ENCODE data around the gene PRPF40B. TPM values are rescaled to one million over a fixed set of nuclear protein-coding genes. Genes with fewer than 3 reads are reported as not detected.

The PRPF40B gene
- total RNA-seq, 2 donors from 2014 or later: 21.9 to 31.4 TPM

- H3K4me1 ChIP-seq (ENCODE audit: control insufficient read depth in 1 of 2, low read depth in 2 of 2): peaks cover 32 to 61% of the 10 kb centered on the region in 2 donors
- no peaks in the 10 kb centered on the region for H3K9me3 ChIP-seq
- H3K27ac ChIP-seq: no peak overlapping the region
- TF ChIP-seq CTCF (IDR thresholded peaks at IDR 0.05): no peak
- ATAC-seq (ENCODE audit: insufficient number of reproducible peaks, low FRiP score, low read depth) (no peak), DNase-seq (ENCODE audit: low spot score) (no peak)
- no peaks in the 10 kb centered on the region for H3K27me3 ChIP-seq (replicated peaks; ENCODE audit: insufficient read depth)
- H3K4me3 ChIP-seq: no peak overlapping the region
- no peaks in the 10 kb centered on the region for H3K36me3 ChIP-seq
Measured at GRCh38 chr12:49666176-49666575, 42.8 kb downstream of the PRPF40B start.

- H3K9me3 ChIP-seq: no peaks in the 10 kb centered on the region
- no peak for ATAC-seq (ENCODE audit: insufficient number of reproducible peaks, low FRiP score, low read depth)
- no peak for TF ChIP-seq CTCF (IDR thresholded peaks at IDR 0.05)
- no peaks in the 10 kb centered on the region for H3K36me3 ChIP-seq
- peaks cover 37 to 61% of the 10 kb centered on the region in 2 donors for H3K4me1 ChIP-seq (ENCODE audit: control insufficient read depth in 1 of 2, low read depth in 2 of 2)
- H3K4me3 ChIP-seq: no peak overlapping the region
- no peaks in the 10 kb centered on the region for H3K27me3 ChIP-seq (replicated peaks; ENCODE audit: insufficient read depth)
- no peak overlapping the region for H3K27ac ChIP-seq
- DNase-seq (ENCODE audit: low spot score): no peak
Measured at GRCh38 chr12:49667325-49668090, 44.1 kb downstream of the PRPF40B start.

GRCh38 chr12:49669796-49670195, 46.4 kb downstream of the PRPF40B start:
- TF ChIP-seq CTCF (IDR thresholded peaks at IDR 0.05): no peak
- Histone ChIP-seq H3K27ac (peak overlapping the region in 1 of 2 donors; percentile 89), H3K27me3 (replicated peaks; ENCODE audit: insufficient read depth) (no peaks in the 10 kb centered on the region), H3K36me3 (no peaks in the 10 kb centered on the region), H3K4me1 (ENCODE audit: control insufficient read depth in 1 of 2, low read depth in 2 of 2) (peaks cover 39 to 61% of the 10 kb centered on the region in 2 donors), H3K4me3 (no peak overlapping the region), H3K9me3 (no peaks in the 10 kb centered on the region)
- no peak for ATAC-seq (ENCODE audit: insufficient number of reproducible peaks, low FRiP score, low read depth)
- DNase-seq (ENCODE audit: low spot score): no peak

- H3K27ac ChIP-seq: peak overlapping the region; percentile 89 to 91
- DNase-seq (ENCODE audit: low spot score) (no peak), ATAC-seq (ENCODE audit: insufficient number of reproducible peaks, low FRiP score, low read depth) (no peak)
- no peaks in the 10 kb centered on the region for H3K27me3 ChIP-seq (replicated peaks; ENCODE audit: insufficient read depth)
- no peaks in the 10 kb centered on the region for H3K9me3 ChIP-seq
- no peak overlapping the region for H3K4me3 ChIP-seq
- no peak for TF ChIP-seq CTCF (IDR thresholded peaks at IDR 0.05)
- peaks cover 39 to 53% of the 10 kb centered on the region in 2 donors for H3K4me1 ChIP-seq (ENCODE audit: control insufficient read depth in 1 of 2, low read depth in 2 of 2)
- no peaks in the 10 kb centered on the region for H3K36me3 ChIP-seq
Measured at GRCh38 chr12:49671031-49671765, 47.8 kb downstream of the PRPF40B start.
